ENCODE measurements around the gene HAL.
A peak's percentile ranks its signal among the peaks of the same experiment; 100 is the strongest.

HAL gene

GRCh38 chr12:95942524-95943329 lies 53.4 kb downstream of the HAL start, which contains the start of gene CCDC38:
TSS of gene CCDC38 (minus strand) at chr12:95942614. CDS start at chr12:95936509, 6,105 bp downstream.
- peak; percentile 60 to 86 for DNase-seq (ENCODE audit: low read depth in 1 of 2, low spot score in 1 of 2)

- DNase-seq (ENCODE audit: low read depth in 1 of 2, low spot score in 1 of 2) = no peak
Measured at GRCh38 chr12:95942101-95942523, 54.0 kb downstream of the HAL start.

GRCh38 chr12:95940514-95940913 lies 55.6 kb downstream of the HAL start:
- DNase-seq (ENCODE audit: low read depth in 1 of 2, low spot score in 1 of 2) = no peak
